HG03095 (cell line): ENCODE data around the gene IL1RAPL2.
"Not testable (repeated sequence)": the region's sequence is repeated elsewhere in the genome, so short reads cannot be mapped to it uniquely, and the experiment has no call there.

ENCODE experiments used
- ATAC-seq: cut with Tn5 transposase; IDR thresholded peaks from one replicate; pipeline ENCODE4 v1.9.1; 2021; ENCODE audit warnings: moderate library complexity; ENCODE audit not compliant: unreplicated experiment

IL1RAPL2 gene

DNA sequence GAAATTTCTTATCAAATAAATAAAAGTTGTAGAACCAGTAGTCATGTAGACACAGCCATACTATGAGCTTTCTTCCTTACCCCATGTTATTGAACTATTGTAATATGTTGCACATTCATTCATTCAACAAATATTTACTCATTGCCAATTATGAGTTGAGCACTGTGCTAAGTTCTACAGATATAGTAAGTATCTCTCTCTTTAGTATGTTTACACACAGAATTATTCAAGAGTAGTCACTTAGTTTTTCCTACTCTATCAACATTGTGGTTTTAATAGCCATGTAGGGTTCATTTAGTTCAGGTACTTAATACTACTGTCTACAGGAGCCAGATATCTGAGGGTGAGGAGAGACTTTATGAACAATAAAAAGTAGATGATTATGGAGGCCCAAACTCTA is 568.3 kb downstream of the IL1RAPL2 start:
- no peak for ATAC-seq

DNA sequence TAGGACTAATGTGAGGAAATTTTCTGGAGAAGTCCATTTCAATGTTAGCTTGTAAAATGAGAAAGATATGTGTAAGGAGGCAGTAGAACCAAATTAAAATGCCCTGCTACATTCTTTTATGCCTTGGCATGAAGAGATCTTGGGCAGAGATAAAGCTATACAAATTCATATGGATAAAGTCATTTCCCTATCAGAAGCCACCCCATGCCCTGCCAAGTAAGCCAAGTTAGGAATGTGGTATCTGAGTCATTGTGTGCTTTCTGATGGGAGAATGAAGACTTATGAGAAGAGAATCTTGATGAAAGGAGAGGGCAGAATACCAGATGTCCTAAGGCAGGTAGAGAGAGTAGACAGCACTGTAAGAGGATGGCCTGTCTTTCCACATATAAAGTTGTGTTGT is 570.8 kb downstream of the IL1RAPL2 start:
- ATAC-seq: no peak

- no peak for ATAC-seq
Observed at GRCh38 chrX:105150036-105150435, 584.0 kb downstream of the IL1RAPL2 start.

- ATAC-seq: no peak
Observed at GRCh38 chrX:105150557-105150956, 584.6 kb downstream of the IL1RAPL2 start.

GRCh38 chrX:105167233-105167632 is 601.2 kb downstream of the IL1RAPL2 start:
- ATAC-seq: no peak

GRCh38 chrX:105168577-105168976 is 602.6 kb downstream of the IL1RAPL2 start:
- ATAC-seq: no peak

DNA sequence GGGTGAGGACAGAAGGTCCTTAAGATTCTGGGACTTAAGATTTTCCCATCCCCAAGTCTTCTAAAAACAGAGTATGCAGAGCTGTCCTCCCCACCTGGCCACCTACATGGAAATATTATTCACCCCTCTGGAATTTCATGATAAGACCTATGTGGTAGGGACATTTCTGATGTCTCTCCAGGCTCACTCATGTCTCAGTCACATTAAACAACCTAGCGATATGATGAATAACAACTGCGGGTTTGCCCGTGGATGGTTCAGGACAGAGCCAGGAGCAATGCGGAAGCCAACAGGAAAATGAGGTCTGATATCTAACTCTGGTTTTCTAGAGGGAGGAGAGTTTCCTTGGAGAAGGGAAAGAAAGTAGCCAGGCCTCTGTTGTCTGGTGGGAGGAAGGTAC is 607.1 kb downstream of the IL1RAPL2 start:
- ATAC-seq: no peak

DNA sequence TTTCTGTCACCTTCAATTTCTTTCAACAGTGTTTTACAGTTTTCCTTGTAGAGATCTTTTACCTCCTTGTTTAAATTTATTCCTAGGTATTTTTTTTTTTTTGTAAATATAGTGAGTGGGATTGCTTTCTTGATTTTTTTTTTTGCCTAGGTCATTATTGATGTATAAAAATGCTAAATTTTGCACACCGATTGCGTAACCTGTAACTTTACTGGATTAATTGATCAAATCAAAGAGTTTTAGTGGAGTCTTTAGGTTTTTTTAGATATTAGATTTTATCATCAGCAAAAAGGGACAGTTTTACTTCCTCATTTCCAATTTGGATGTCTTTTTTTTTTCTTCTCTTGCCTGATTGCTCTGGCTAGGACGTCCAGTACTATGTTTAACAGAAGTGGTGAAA is 613.6 kb downstream of the IL1RAPL2 start:
- ATAC-seq: no peak

- ATAC-seq: no peak
Observed at GRCh38 chrX:105189093-105189492, 623.1 kb downstream of the IL1RAPL2 start.

DNA sequence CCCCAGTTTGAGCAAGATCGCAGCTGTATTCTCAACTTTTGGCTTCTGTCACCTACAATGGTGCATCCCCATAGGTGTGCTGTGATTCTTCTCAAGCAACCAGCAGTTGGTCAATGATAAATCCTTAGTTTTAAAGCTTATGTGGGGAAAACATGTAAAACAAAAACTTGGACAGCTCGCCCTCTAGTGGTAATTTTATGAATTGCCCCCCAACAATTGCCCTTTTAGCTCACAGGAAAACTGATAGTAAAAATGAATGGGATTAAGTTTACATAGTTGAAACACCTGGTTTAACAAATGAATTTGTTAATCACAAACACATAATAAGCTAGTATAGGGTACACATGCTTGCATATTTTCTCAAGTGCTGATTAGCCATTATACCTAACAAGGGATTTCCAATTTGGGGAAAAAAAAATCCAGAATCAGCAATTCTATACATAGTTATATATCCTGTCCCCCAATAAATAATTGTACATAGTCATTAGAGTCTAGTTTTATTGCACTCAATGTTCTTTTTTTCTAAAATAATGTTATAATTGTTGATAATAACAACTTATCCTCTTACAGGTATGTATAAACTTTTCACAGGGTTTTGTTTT is 624.4 kb downstream of the IL1RAPL2 start:
- no peak for ATAC-seq

- no peak for ATAC-seq
Observed at GRCh38 chrX:105191878-105192277, 625.9 kb downstream of the IL1RAPL2 start.

GRCh38 chrX:105209406-105209805 is 643.4 kb downstream of the IL1RAPL2 start:
- no peak for ATAC-seq

DNA sequence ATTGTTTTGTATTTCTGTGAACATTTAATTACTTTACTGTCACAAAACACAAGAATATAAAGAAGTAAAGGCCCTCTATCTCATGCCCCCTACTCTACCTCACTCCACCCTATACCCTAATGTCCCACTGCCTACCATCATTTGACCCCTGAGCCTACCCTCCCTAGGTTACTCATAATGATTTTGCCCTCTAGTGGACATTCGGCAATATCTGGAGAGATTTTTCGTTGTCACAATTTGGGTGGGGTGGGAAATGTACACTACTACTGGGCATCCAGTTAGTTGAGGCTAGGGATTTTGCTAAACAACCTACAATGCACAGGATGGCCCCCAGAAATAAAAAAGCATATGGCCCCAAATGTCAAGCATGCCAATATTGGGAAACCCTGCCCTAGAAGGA is 644.3 kb downstream of the IL1RAPL2 start:
- ATAC-seq: no peak

GRCh38 chrX:105211066-105211575 is 645.1 kb downstream of the IL1RAPL2 start:
- ATAC-seq: no peak

GRCh38 chrX:105219454-105220401 is 653.7 kb downstream of the IL1RAPL2 start:
- ATAC-seq: no peak

- ATAC-seq: no peak
Observed at GRCh38 chrX:105220636-105221035, 654.6 kb downstream of the IL1RAPL2 start, which contains the start of gene TEX13A. TEX13A (minus strand) TSS chrX:105220694; CDS start chrX:105220397, 297 bp downstream.

DNA sequence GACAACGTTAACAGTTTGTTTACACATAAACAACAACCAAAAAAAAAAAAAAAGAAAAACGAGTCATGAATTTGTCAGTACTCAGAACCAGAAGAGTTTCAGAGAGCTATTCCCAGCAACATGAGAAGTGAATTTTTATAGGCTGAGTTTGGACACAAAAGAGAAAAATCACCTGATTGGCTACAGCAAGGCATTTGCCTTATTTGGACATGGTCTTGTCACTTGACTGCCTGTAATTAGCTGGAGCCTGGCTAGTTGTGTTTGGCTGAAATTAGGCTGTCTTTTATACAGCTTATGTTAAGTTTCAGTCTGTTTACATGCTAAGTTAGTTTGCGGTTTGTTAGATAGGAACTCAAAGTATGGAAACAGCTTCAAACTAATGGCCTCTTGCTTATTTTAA is 655.4 kb downstream of the IL1RAPL2 start:
- no peak for ATAC-seq

- ATAC-seq: no peak
Observed at GRCh38 chrX:105226499-105226898, 660.5 kb downstream of the IL1RAPL2 start.

DNA sequence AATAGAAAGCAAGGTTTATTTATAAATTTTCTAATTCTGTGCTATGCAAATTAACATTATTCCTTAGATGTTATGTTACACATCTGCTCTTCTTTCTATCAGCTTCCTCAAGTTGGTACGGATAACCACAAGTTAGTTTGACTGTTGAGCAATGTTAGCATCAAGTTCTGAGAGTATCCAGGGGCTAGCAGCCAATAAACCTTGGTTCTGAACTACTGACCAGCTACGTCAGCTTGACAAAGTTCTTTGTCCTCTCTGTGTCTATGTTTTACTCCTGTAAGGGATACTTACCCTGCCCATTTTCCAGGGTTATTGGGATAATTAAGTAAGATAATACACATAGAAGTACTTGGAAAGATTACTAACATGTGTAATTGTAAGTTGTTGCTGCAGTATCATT is 662.6 kb downstream of the IL1RAPL2 start:
- ATAC-seq: no peak

GRCh38 chrX:105229146-105229545 is 663.1 kb downstream of the IL1RAPL2 start:
- ATAC-seq: no peak

- not testable (repeated sequence) for ATAC-seq
Observed at GRCh38 chrX:105237407-105237806, 671.4 kb downstream of the IL1RAPL2 start.

DNA sequence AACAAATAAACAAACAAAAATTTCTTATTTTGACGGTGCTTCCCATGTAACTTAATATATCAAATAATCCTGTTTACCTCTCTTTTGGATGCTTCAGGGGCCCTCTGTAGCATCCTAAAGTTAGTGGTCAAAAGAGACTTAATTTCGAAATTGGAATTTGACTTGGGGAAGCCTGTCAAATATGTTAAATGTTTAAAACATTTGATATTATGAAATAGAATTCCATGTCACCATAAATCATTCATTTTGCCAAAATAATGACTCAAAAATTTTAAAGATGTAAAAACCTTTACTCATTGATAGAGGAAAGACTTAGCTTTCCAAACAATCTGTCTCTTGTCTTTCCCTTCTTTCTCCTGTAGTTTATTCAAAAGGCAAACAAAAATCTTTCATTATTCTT is 675.1 kb downstream of the IL1RAPL2 start:
- no peak for ATAC-seq
